Measurements from ENCODE around the gene TMEM198. TPM values are rescaled to one million over a fixed set of nuclear protein-coding genes. Genes with fewer than 3 reads are reported as not detected.
A peak's percentile ranks its signal among the peaks of the same experiment; 100 is the strongest.

The TMEM198 gene
- total and polyA plus RNA-seq, 9 of the 15 experiments (the other 6 are each of a cell fraction or from before 2014, with no cell fraction given): 0.03 to 3.8 (median 1.0) TPM

GRCh38 chr2:219509780-219510511 lies 33.9 kb upstream of the TMEM198 start (continued):
- TF ChIP-seq ZNF165 (CRISPR knock-in tag; IDR thresholded peaks at IDR 0.05; ENCODE audit: borderline replicate concordance) (no peak), MAZ (CRISPR knock-in tag; conservative IDR thresholded peaks at IDR 0.05 in 1 of 2, IDR thresholded peaks at IDR 0.05 in 1 of 2) (peak; percentile 95 to 96), RBM17 (IDR thresholded peaks at IDR 0.05; ENCODE audit: borderline replicate concordance, low read depth, low read length) (no peak), ZBTB17 (CRISPR knock-in tag; IDR thresholded peaks at IDR 0.05) (no peak), ZBTB7A (IDR thresholded peaks at IDR 0.05; ENCODE audit: borderline replicate concordance, control insufficient read depth, low read depth, low read length) (peak; percentile 95), USF1 (CRISPR knock-in tag; IDR thresholded peaks at IDR 0.05) (peak; percentile 5; the same call in 1 of the 2 replicates), TOE1 (IDR thresholded peaks at IDR 0.05; ENCODE audit: borderline replicate concordance) (peak; percentile 77), TOE1 (CRISPR knock-in tag; IDR thresholded peaks at IDR 0.05; ENCODE audit: borderline replicate concordance, low read depth) (no peak), SAFB2 (IDR thresholded peaks at IDR 0.05; ENCODE audit: borderline replicate concordance, low read depth, low read length, severe bottlenecking) (no peak), FIP1L1 (IDR thresholded peaks at IDR 0.05; ENCODE audit: low read depth, low read length, poor library complexity, severe bottlenecking) (no peak), NFIC (IDR thresholded peaks at IDR 0.05) (peak; percentile 93), ZMIZ1 (IDR thresholded peaks at IDR 0.05; ENCODE audit: low read depth in 2 of 2, low read length in 2 of 2) (peak in 1 of 2 experiments; percentile 94; a peak in 2 of 4 replicates), SREBF2 (CRISPR knock-in tag; IDR thresholded peaks at IDR 0.05) (no peak), ZNF184 (CRISPR knock-in tag; IDR thresholded peaks at IDR 0.05) (no peak), POLR2A (conservative IDR thresholded peaks at IDR 0.05) (peak; percentile 17; the same call in 1 of the 2 replicates), MEF2A (IDR thresholded peaks at IDR 0.05; ENCODE audit: control insufficient read depth, low read depth, low read length) (0 out of 2 replicates have a peak, but pooled peaks have one; percentile 33), RBBP5 (IDR thresholded peaks at IDR 0.05; ENCODE audit: borderline replicate concordance, insufficient read depth, low read length, poor library complexity, severe bottlenecking) (peak; percentile 54), PTRF (tag; IDR thresholded peaks at IDR 0.05) (no peak), KDM2B (CRISPR knock-in tag; IDR thresholded peaks at IDR 0.05) (no peak), SRSF3 (IDR thresholded peaks at IDR 0.05; ENCODE audit: insufficient read depth, low read length) (no peak), KAT8 (IDR thresholded peaks at IDR 0.05; ENCODE audit: low read depth) (no peak), POLR2B (IDR thresholded peaks at IDR 0.05; ENCODE audit: low read depth, partially characterized antibody) (no peak), L3MBTL2 (IDR thresholded peaks at IDR 0.05) (peak; percentile 85)

Measured in K562 (cell line).